Measurements from ENCODE around the gene UBAC1.

The UBAC1 gene

GRCh38 chr9:135903358-135903656, 57.9 kb downstream of the UBAC1 start:
- CTCF ChIA-PET: interaction anchor here (0.7 kb wide), 1 partner anchor 14 kb away, joined by 3 read pairs; no protein-coding TSS in a partner anchor
- no peak for DNase-seq (ENCODE audit: extremely low spot score)
- POLR2A ChIA-PET: no interaction called here
- TF ChIP-seq CTCF (IDR thresholded peaks at IDR 0.05; ENCODE audit: control extremely low read depth, extremely low read depth, low read depth, missing control alignments): no peak

- no peak for DNase-seq (ENCODE audit: extremely low spot score)
- ChIA-PET CTCF (no interaction called here), POLR2A (no interaction called here)
- no peak for TF ChIP-seq CTCF (IDR thresholded peaks at IDR 0.05; ENCODE audit: control extremely low read depth, extremely low read depth, low read depth, missing control alignments)
Observed at GRCh38 chr9:135902655-135903357, 58.4 kb downstream of the UBAC1 start.

- no peak for DNase-seq (ENCODE audit: extremely low spot score)
- POLR2A ChIA-PET: no interaction called here
- TF ChIP-seq CTCF (IDR thresholded peaks at IDR 0.05; ENCODE audit: control extremely low read depth, extremely low read depth, low read depth, missing control alignments): no peak
- CTCF ChIA-PET: no interaction called here
Observed at GRCh38 chr9:135901826-135902225, 59.3 kb downstream of the UBAC1 start.

GRCh38 chr9:135901031-135901758, 60.0 kb downstream of the UBAC1 start:
- DNase-seq (ENCODE audit: extremely low spot score): no peak
- ChIA-PET POLR2A (no interaction called here), CTCF (no interaction called here)
- no peak for TF ChIP-seq CTCF (IDR thresholded peaks at IDR 0.05; ENCODE audit: control extremely low read depth, extremely low read depth, low read depth, missing control alignments)

- no peak for TF ChIP-seq CTCF (IDR thresholded peaks at IDR 0.05; ENCODE audit: control extremely low read depth, extremely low read depth, low read depth, missing control alignments)
- no peak for DNase-seq (ENCODE audit: extremely low spot score)
- ChIA-PET POLR2A (no interaction called here), CTCF (interaction anchor here (1.2 kb wide), 1 partner anchor 11 kb away, joined by 3 read pairs; no protein-coding TSS in a partner anchor)
Observed at GRCh38 chr9:135898634-135899407, 62.4 kb downstream of the UBAC1 start.

- no peak for DNase-seq (ENCODE audit: extremely low spot score)
- POLR2A ChIA-PET: no interaction called here
- CTCF ChIA-PET: interaction anchor here (1.0 to 1.4 kb wide), 2 partner anchors 25 to 33 kb away, joined by 3 to 6 read pairs; no protein-coding TSS in a partner anchor
- no peak for TF ChIP-seq CTCF (IDR thresholded peaks at IDR 0.05; ENCODE audit: control extremely low read depth, extremely low read depth, low read depth, missing control alignments)
Observed at GRCh38 chr9:135896626-135897025, 64.5 kb downstream of the UBAC1 start.
